H9 (cell line): ENCODE results near the gene PHOX2A. TPM values are rescaled to one million over a fixed set of nuclear protein-coding genes. Genes with fewer than 3 reads are reported as not detected.

Source experiments
- DNase-seq: peaks from one replicate; pipeline ENCODE4 v3.0.0-alpha.2; 2017
- H2AFZ ChIP-seq: one replicate; pipeline ENCODE4 v1.6.1; 2013; ENCODE audit warnings: mild to moderate bottlenecking, low read length, control low read depth, moderate library complexity
- H2AK5ac ChIP-seq: 2 replicates; pipeline ENCODE4 v1.6.1; 2013; ENCODE audit warnings: low read length, control low read depth, mixed read lengths; ENCODE audit not compliant: insufficient read length
- H2BK120ac ChIP-seq: one replicate; pipeline ENCODE4 v1.6.1; 2013; ENCODE audit warnings: low read depth, mild to moderate bottlenecking, low read length, control low read depth, inconsistent platforms; ENCODE audit not compliant: poor library complexity, severe bottlenecking
- H2BK12ac ChIP-seq: 2 replicates; pipeline ENCODE4 v1.6.1; 2013; ENCODE audit warnings: low read length, control low read depth, mixed read lengths, low read depth; ENCODE audit not compliant: insufficient read length
- H2BK15ac ChIP-seq: 2 replicates; pipeline ENCODE4 v1.6.1; 2013; ENCODE audit warnings: low read depth, low read length, control low read depth
- H2BK20ac ChIP-seq: one replicate; pipeline ENCODE4 v1.6.1; 2013; ENCODE audit warnings: low read depth, mild to moderate bottlenecking, low read length, control low read depth, inconsistent platforms; ENCODE audit not compliant: poor library complexity, severe bottlenecking
- H2BK5ac ChIP-seq: 2 replicates; pipeline ENCODE4 v1.6.1; 2013; ENCODE audit warnings: low read length, control low read depth, mixed read lengths; ENCODE audit not compliant: insufficient read length
- H3K14ac ChIP-seq: 2 replicates; pipeline ENCODE4 v1.6.1; 2013; ENCODE audit warnings: low read length, control low read depth; ENCODE audit not compliant: insufficient read depth
- H3K18ac ChIP-seq: 2 replicates; pipeline ENCODE4 v1.6.1; 2013; ENCODE audit warnings: low read depth, mild to moderate bottlenecking, mixed read lengths, low read length, control low read depth; ENCODE audit not compliant: insufficient read length
- H3K23ac ChIP-seq: 2 replicates; pipeline ENCODE4 v1.6.1; 2013; ENCODE audit warnings: low read length, control low read depth, mixed read lengths, low read depth; ENCODE audit not compliant: insufficient read length
- H3K23me2 ChIP-seq: 2 replicates; pipeline ENCODE4 v1.6.1; 2013; ENCODE audit warnings: low read depth, mild to moderate bottlenecking, mixed read lengths, low read length, control low read depth; ENCODE audit not compliant: insufficient read length, poor library complexity, severe bottlenecking
- H3K27ac ChIP-seq: 2 replicates; pipeline ENCODE4 v1.5.1; 2013; ENCODE audit warnings: low read length, control low read depth, mixed read lengths, low read depth; ENCODE audit not compliant: insufficient read length
- H3K27me3 ChIP-seq: 2 replicates; pipeline ENCODE4 v1.6.1; 2013; ENCODE audit warnings: low read length, control low read depth, inconsistent platforms; ENCODE audit not compliant: insufficient read depth
- H3K4ac ChIP-seq: 2 replicates; pipeline ENCODE4 v1.6.1; 2013; ENCODE audit warnings: low read depth, mild to moderate bottlenecking, control low read depth, inconsistent platforms, low read length, moderate library complexity
- H3K4me1 ChIP-seq: 2 replicates; pipeline ENCODE4 v1.6.1; 2013; ENCODE audit warnings: low read length, control low read depth, inconsistent platforms; ENCODE audit not compliant: insufficient read depth
- H3K4me2 ChIP-seq: 2 replicates; pipeline ENCODE4 v1.6.1; 2013; ENCODE audit warnings: low read length, control low read depth, mixed read lengths; ENCODE audit not compliant: insufficient read length, insufficient read depth
- H3K56ac ChIP-seq: 2 replicates; pipeline ENCODE4 v1.6.1; 2013; ENCODE audit warnings: low read depth, mild to moderate bottlenecking, mixed read lengths, low read length, control low read depth; ENCODE audit not compliant: insufficient read length
- H3K79me1 ChIP-seq: 2 replicates; pipeline ENCODE4 v1.6.1; 2013; ENCODE audit warnings: low read depth, mild to moderate bottlenecking, moderate library complexity, low read length, control low read depth, inconsistent platforms; ENCODE audit not compliant: insufficient read depth, poor library complexity, severe bottlenecking
- H3K79me2 ChIP-seq: 2 replicates; pipeline ENCODE4 v1.6.1; 2013; ENCODE audit warnings: low read length, control low read depth, inconsistent platforms; ENCODE audit not compliant: insufficient read depth
- H3K9ac ChIP-seq: 2 replicates; pipeline ENCODE4 v1.6.1; 2013; ENCODE audit warnings: low read length, control low read depth, mixed read lengths; ENCODE audit not compliant: insufficient read length; ENCODE audit errors: extremely low read depth
- H3K9me3 ChIP-seq: one replicate; pipeline ENCODE4 v1.6.1; 2013; ENCODE audit warnings: low read depth, low read length, inconsistent platforms; ENCODE audit not compliant: control insufficient read depth
- H3T11ph ChIP-seq: one replicate; pipeline ENCODE4 v1.6.1; 2013; ENCODE audit warnings: mild to moderate bottlenecking, low read length, control low read depth, inconsistent platforms
- H4K20me1 ChIP-seq: one replicate; pipeline ENCODE4 v1.6.1; 2013; ENCODE audit not compliant: control insufficient read depth, insufficient read length, insufficient read depth
- H4K5ac ChIP-seq: 2 replicates; pipeline ENCODE4 v1.6.1; 2013; ENCODE audit warnings: low read depth, mild to moderate bottlenecking, mixed read lengths, low read length, control low read depth; ENCODE audit not compliant: insufficient read length
- H4K8ac ChIP-seq: replicated peaks from 2 replicates; pipeline ENCODE4 v1.6.1; 2013; ENCODE audit warnings: low read length, control low read depth, mixed read lengths, low read depth; ENCODE audit not compliant: insufficient read length
- H4K91ac ChIP-seq: 2 replicates; pipeline ENCODE4 v1.6.1; 2013; ENCODE audit warnings: low read depth, mild to moderate bottlenecking, moderate library complexity, mixed read lengths, low read length, control low read depth; ENCODE audit not compliant: insufficient read length
- H3K27ac Mint-ChIP-seq, 3 experiments: 2 replicates in 2 of 3; 3 replicates in 1 of 3; pipeline ENCODE4 v1.8.0; 2020 to 2021; ENCODE audit warnings: mixed read lengths in 3 of 3, mild to moderate bottlenecking in 1 of 3, moderate library complexity in 1 of 3
- H3K27me3 Mint-ChIP-seq: 2 replicates; pipeline ENCODE4 v1.8.0; 2021; ENCODE audit warnings: low read depth, mild to moderate bottlenecking, moderate library complexity, mixed read lengths
- H3K36me3 Mint-ChIP-seq, 3 experiments: 2 replicates in 2 of 3; 3 replicates in 1 of 3; pipeline ENCODE4 v1.8.0; 2020 to 2021; ENCODE audit warnings: low read depth in 3 of 3, mixed read lengths in 3 of 3; ENCODE audit not compliant: insufficient read depth in 1 of 3
- H3K4me1 Mint-ChIP-seq, 2 experiments: 2 replicates each; pipeline ENCODE4 v1.8.0; 2020; ENCODE audit warnings: mixed read lengths in 2 of 2
- H3K4me3 Mint-ChIP-seq, 2 experiments: 2 replicates in 1 of 2; 3 replicates in 1 of 2; pipeline ENCODE4 v1.8.0; 2020 to 2021; ENCODE audit warnings: mild to moderate bottlenecking in 2 of 2, mixed read lengths in 2 of 2, moderate library complexity in 1 of 2
- H3K9me3 Mint-ChIP-seq, 2 experiments: 2 replicates in 1 of 2; 3 replicates in 1 of 2; pipeline ENCODE4 v1.8.0; 2020; ENCODE audit warnings: mild to moderate bottlenecking in 2 of 2, mixed read lengths in 2 of 2, moderate library complexity in 1 of 2
- CTCF ChIP-seq: fragments of 200-600 bp; sonication (generic); conservative IDR thresholded peaks from 3 replicates; pipeline ENCODE4 v1.8.0; 2021; ENCODE audit warnings: antibody characterized with exemption, mild to moderate bottlenecking
- WGBS: extraction: QIAGEN DNeasy Blood & Tissue Kit; methylation state at CpG from one replicate; pipeline ENCODE4 v1.1.7; 2013; ENCODE audit warnings: missing lambda C conversion rate, low lambda C conversion rate, mixed read lengths; ENCODE audit not compliant: insufficient read length; ENCODE audit errors: extremely low coverage; 5-methylcytosine and 5-hydroxymethylcytosine counted together
- total RNA-seq: library from RNA; stranded (reverse); gene quantifications from 2 replicates; pipeline ENCODE4 v1.2.1, GENCODE V29; 2021

The PHOX2A gene
- total RNA-seq, 1 experiment from 2014 or later, result 1.4 TPM

GRCh38 chr11:72241291-72241781 is 2.6 kb downstream of the PHOX2A start:
- Mint-ChIP-seq H3K27ac (no peak overlapping the region), H3K36me3 (peaks cover 5 to 19% (median 8%) of the 10 kb centered on the region in 3 experiments), H3K9me3 (peaks cover 0 to 6% of the 10 kb centered on the region in 2 experiments; a peak in 3 of 5 replicates), H3K4me1 (peaks cover 33 to 48% of the 10 kb centered on the region in 2 experiments), H3K27me3 (peaks cover 42% of the 10 kb centered on the region), H3K4me3 (peak overlapping the region in 1 of 2 experiments; percentile 85; a peak in 3 of 5 replicates)
- Histone ChIP-seq H4K8ac (no peak overlapping the region), H3K79me1 (no peaks in the 10 kb centered on the region), H3K9ac (no peak overlapping the region), H2BK15ac (no peak overlapping the region), H3K56ac (no peak overlapping the region), H4K5ac (no peak overlapping the region), H3K23ac (no peak overlapping the region), H3K9me3 (no peaks in the 10 kb centered on the region), H2AFZ (no peak overlapping the region), H3T11ph (no peak overlapping the region), H3K79me2 (no peaks in the 10 kb centered on the region), H3K4me1 (peaks cover 5% of the 10 kb centered on the region; the same call in 1 of the 2 replicates), H3K14ac (no peak overlapping the region), H3K18ac (no peak overlapping the region), H2AK5ac (no peak overlapping the region), H3K23me2 (peaks cover 31% of the 10 kb centered on the region), H2BK120ac (no peak overlapping the region), H3K4ac (no peak overlapping the region), H3K4me2 (peak overlapping the region; percentile 51), H2BK5ac (no peak overlapping the region), H3K27ac (no peak overlapping the region), H2BK20ac (no peak overlapping the region), H2BK12ac (no peak overlapping the region), H4K20me1 (peaks cover 2% of the 10 kb centered on the region), H4K91ac (no peak overlapping the region), H3K27me3 (peaks cover 65% of the 10 kb centered on the region)
- peak; percentile 39 for DNase-seq
- no peak for TF ChIP-seq CTCF
- WGBS, result no CpG with 5 or more reads among the region's 20 CpGs
